GM21367 (cell line): ENCODE data around the gene DGCR6.
"Not testable (repeated sequence)": the region's sequence is repeated elsewhere in the genome, so short reads cannot be mapped to it uniquely, and the experiment has no call there.

Source experiments
- ATAC-seq: cut with Tn5 transposase; IDR thresholded peaks from one replicate; pipeline ENCODE4 v1.9.1; 2021; ENCODE audit not compliant: unreplicated experiment

Gene DGCR6

DNA sequence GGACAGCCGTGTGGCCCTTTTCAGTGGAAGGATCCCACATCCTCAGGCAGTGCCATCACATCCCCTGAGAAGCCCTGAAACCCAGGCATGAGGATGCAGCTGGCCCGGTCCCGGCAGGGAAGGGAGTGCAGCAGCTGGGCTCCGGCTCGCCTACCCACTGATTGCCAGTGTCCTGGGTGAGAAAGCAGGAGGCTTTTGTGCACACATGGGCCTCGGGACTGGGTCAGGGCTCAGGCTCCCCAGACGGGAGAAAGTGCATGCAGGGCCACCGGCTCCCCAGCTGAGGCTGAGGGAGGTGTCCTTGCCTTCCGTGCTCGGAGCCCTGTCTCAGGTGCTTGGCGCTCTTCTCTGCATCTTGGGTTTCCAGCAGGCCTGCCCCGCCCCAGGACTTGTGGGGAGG is 53.6 kb downstream of the DGCR6 start:
- not testable (repeated sequence) for ATAC-seq

DNA sequence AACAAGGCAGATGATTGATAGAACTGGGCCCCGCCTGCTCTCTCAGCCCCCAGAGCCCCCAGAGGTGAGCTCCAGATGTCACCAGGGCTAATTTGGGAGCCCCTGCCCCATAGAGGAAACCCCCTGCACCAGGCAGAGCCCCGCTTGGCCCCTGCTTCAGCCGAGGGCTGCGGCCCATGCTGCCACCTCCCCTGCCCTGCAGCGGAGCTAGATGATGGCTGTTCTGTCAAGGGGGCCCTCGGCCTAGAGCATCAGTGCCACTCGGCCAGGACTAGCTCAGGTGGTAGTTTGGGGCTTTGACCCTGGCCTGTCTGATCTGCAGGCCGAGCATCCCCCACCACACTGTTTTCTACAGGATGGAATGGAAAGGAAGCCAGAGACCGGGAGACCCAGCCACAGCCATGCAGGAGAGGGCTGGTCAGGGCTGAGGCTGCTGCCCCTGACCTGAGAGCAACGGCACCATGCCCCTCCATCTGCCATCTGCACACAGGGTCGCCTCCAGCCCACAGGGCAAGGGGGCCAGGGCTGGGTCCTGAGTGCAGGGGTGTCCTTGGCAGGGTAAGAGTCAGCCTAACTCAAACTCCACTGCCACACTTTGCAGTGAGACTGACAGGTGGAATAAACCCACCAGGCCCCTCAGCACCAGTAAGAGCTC is 54.2 kb downstream of the DGCR6 start:
- ATAC-seq: not testable (repeated sequence)

- ATAC-seq: not testable (repeated sequence)
These were observed 55.1 kb downstream of the DGCR6 start for GRCh38 chr22:18961201-18961600.
